ENCODE measurements around the gene MTPN.
A peak's percentile ranks its signal among the peaks of the same experiment; 100 is the strongest.

MTPN gene, protein sequence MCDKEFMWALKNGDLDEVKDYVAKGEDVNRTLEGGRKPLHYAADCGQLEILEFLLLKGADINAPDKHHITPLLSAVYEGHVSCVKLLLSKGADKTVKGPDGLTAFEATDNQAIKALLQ

DNA sequence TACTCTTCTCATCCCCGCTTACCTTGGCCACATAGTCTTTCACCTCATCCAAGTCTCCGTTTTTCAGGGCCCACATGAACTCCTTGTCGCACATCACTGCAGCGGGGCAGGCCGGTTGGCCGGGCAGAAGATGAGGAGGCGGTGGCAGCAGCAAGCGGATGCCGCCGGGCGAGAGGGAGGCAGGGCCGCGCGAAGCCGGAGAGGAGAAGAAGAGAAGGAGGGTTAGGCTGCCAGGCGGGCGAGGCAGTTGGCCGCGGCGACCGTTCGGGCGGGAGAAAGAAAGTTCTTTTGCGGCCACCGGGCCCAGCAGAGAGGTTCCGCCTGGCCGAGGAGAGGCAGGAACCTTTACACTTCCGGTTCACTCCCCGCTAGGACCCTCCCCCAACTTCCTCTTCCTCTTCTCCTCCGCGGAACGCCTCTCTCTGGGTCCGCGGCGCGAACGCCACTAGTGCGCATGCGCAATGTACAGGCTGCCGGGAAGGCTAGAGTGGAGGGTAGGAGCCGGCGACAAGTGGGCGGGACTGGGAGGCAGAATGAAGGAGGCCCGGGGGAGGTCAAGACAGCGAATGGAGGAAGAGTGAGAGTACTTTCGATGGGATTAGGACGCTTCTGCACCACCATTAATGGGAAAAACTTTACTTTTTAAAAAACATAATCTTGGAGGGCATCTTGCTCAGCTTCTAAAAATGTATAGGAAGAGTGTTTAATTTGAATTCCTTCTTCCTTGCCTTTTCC is at the start of gene MTPN:
TSS of gene MTPN (minus strand) at position 353 of the 735 bp plus-strand sequence. CDS start at position 94, 259 bp downstream.
- DNase-seq = peak; percentile 87 to 95 (median 94)

DNA sequence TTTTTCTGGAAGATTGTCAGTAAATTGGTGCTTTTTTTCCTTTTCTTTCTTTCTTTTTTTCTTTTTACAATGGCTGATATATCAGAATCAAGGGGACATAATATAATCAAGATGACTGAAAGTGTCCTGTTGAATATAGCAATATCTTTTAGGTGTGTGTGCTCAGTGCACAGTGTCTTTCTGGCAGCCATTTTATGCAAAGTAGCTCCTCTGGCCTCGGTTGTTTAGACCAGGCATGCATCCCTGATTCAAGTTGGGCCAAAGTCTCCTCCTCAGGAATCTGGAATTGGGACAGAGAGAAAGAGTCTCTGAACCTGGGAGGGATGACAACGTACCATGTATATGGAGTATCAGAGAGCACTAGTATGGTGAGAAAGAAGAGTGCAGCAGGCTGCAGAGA is 49.0 kb upstream of the MTPN start:
- no peak for DNase-seq

DNA sequence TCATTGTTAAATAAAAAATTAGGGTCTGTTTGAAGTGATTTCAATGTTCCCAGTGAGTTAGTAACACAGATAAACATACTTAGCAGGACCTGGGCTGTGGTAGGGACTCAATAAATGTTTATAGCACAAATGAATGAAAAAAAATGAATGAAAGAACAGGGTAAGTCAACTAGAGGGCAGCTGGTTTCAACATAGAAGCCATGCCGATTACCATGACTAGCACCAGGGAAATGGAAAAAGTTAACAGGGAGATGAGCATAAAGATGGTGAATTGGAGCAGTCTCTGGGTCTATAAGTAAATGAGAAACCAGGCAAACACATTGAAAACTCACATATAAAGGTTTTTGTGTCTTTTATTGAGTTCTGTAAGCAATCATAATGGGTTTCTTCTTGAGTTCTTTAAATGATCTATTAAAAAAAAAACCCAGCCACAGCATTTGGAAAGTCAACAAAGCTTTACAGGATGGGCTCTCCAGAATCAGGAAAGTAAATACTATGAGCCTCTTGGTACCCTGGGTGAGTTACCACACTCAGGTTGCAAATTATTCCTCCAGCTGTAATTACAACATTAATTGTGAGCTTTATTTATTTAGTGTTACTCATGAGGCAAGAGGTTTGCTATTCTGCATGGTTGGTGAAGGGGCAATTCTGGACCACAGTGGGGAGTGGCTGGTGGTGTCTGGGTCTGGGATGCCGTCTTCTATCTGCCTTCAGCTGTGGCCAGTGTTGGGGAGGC is 46.1 kb upstream of the MTPN start:
- DNase-seq = no peak

DNA sequence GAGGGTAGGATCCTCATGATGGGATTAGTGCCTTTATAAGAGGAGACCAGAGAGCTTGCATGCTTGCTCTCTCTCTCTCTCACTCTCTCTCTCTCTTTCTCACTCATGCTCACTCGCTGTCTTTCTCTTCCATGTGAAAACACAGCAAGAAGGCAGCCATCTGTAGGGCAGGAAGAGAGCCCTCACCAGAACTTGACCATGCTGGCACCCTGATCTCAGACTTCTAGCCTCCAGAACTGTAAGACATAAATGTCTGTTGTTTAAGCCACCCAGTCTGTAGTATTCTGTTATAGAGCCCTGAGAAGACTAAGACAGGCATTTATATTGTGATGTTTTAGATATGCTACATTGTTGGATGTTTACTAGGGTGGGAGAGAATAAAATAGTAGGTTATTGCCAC is 43.4 kb upstream of the MTPN start:
- no peak for DNase-seq

DNA sequence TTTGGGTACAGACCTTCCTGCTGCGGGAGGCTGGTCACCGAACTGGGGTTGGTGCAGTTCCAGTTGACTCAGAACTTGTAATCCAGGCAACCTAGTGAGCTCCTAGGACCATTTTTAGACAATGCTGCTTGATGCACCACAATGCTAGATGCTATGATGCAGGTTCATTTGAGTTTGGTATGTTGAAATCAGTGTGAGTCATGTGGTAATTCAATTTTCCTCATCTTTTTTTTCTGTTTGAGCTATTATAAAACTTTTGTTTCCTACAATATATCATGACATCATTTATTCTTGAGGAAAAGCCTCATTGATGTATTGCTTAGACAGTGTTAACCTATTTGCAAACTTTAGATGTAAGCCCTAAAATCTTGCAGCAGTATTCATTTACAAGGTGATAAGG is 40.9 kb upstream of the MTPN start:
- no peak for DNase-seq

DNA sequence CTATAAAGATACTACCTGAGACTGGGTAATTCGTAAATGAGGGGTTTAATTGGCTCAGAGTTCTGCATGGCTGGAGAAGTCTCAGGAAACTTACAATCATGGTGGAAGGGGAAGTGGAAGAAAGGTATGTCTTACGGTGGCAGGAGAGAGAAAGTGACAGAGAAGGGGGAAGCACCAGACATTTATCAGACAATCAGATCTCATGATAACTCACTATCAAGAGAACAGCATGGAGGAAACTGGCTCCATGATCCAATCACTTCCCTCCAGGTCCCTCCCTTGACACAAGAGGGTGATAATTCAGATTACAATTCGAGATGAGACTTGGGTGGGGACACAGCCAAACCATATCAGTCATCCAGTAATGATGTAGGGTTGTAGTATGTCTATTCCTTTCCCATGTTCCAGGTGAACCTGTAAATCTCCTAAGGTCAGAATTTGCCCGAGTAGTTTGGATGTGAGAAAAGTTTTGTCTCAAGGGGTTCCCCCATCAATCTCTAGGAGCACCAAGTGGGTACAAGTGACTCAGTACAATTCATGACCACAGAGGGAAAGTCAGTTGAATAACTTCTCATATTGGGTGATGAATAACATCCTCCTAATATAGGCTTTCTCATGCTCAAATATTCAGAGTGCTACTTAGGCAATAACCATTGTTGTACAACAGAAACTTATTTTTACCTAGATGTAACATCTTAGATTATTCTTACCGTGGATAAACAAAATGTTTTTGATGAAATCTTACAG is 39.7 kb upstream of the MTPN start:
- no peak for DNase-seq

DNA sequence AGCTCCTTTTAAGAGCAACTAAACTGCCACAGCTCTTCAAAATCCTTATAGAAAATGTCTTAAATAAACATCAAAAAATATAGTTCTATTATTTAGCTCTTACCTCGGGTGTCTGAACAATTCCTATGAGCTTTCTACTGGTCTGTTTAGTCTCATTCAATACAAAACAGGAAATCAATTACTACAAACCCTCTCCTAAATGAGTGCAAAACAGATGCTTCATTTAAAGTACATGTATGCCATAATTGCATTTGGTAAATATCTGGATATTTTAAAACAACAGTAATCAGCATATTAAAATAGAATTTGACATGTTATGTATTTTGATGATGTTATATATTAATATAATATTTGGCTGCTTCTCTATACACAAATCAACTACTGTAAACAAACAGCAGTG is 38.5 kb upstream of the MTPN start:
- no peak for DNase-seq

DNA sequence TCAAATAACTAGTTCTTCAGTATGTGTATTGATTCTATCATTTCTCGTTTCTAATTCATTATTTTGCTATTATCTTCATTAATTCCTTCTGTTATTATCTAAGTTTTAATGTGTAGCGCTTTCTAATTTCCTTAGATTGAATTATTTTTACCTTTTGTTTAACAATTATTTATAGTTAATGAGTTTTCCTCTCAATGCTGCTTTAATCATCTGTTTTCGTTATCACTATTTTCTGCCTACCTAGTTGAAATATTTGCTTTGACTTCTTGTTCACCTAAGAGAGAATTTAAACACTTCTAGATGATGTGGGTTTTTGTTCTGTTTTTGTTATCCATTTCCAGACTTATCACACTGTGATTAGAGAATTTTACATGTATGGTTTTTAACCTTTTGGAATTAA is 37.5 kb upstream of the MTPN start:
- no peak for DNase-seq

DNA sequence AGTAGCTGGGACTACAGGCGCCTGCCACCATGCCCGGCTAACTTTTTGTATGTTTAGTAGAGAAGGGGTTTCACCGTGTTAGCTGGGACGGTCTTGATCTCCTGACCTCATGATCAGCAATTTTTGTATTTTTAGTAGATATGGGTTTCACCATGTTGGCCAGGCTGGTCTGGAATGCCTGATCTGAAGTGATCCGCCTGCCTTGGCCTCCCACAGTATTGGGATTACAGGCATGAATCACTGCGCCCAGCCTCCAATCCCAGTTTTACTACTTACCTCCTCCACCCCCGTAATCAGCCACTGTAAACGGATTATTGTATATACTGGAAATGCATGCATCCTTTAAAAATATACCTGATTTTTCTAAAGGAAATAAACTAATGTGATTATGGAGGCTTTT is 35.1 kb upstream of the MTPN start:
- DNase-seq = no peak

DNA sequence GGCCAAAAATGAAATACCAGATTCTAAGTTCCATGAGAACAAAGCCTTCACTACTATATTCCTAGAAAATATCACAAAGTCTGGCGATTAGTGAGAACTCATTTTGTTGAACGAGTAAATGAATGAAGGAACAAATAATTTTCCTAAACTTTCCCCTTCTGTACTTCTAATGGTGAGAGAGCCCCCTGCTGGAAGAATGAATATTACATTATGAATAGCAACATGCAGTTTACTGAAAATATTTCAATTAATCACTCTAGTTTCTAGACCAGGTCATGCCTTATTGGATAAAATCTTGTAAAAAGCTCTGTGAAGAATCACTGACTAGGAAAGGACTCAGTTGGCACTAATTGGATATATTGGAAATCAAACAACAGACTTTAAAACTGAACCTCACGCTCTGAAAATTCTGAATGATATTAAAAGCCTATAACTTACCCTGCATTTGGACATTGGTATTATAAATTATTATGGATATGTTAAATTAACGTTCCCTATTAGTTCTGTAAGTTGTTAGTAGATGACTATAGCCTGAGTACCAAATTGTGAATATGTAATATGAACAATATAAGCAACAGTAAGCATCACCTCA is 32.4 kb upstream of the MTPN start:
- DNase-seq = no peak

DNA sequence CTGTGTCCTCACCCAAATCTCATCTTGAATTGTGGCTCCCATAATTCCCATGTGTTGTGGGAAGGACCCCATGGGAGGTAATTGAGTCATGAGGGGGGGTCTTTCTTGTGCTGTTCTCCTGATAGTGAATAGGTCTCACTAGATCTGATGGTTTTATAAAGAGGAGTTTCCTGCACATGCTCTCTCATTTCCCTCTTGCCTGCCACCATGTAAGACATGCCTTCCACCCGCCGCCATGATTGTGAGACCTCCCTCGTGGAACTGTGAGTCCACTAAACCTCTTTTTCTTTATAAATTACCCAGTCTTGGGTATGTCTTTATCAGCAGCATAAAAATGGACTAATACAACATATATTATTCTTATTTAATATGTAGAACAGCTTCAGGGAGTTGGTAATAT is 29.0 kb upstream of the MTPN start:
- no peak for DNase-seq

DNA sequence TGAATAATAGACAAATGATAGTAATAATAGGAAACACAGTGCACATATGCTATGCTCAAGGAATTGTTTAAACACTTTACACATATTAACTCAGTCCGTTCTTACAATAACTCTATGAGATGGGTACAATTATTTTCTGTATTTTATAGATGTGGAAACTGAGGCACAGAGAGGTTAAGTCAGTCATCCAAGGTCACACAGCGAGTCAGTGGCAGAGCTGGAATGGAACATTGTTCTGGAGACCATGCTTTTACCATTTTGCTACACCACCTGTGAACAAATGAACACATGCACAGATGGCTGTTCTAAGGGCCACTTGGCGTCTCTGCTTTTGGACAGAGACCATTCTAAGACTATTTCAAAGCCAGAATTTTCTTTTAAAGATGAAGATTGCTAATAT is 26.9 kb upstream of the MTPN start:
- no peak for DNase-seq

DNA sequence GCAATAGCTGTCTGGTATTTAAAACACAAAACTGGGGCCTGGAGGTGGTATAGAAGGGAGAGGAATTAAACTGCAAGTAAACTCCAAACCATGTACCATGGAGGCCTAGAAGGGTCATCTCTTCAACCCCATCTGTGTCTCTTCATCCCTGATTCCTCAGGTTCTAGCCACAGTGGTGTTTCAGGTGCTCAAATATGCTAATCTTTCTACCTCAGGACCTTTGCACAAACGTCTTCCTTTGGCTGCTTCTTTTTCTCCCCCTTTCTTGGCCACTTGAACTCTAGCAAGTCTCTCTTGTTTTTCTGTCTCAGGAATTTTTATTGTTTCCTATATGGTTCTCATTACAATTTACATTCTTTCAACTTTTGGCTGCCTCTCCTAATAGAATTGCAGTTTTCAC is 25.6 kb upstream of the MTPN start:
- DNase-seq = no peak

DNA sequence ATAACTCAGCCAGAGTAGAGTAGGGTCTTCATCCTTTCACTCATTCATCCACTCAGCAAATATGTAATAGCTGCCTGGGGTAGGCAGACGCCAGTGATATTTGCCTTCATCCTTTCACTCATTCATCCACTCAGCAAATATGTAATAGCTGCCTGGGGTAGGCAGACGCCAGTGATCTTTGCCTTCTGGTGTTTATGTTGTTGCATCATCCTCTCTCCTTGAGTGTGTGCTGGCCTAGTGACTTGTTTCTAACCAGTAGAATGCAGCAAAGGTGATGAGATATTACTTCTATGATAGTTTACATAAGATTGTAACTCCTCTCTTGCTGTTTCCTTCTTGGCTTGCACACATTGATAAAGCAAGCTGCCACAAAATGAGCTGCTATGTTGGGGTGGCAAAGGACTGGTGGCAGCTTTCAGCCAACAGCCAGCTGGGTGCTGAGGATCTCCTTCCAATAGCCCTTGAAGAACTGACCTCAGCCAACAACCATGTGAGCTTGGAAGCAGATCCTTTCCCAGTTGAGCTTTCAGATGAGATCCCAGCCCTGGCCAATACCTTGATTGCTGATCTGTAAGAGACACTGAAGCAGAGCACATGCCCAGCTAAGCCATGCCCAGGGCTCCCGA is 23.2 kb upstream of the MTPN start:
- DNase-seq = no peak

DNA sequence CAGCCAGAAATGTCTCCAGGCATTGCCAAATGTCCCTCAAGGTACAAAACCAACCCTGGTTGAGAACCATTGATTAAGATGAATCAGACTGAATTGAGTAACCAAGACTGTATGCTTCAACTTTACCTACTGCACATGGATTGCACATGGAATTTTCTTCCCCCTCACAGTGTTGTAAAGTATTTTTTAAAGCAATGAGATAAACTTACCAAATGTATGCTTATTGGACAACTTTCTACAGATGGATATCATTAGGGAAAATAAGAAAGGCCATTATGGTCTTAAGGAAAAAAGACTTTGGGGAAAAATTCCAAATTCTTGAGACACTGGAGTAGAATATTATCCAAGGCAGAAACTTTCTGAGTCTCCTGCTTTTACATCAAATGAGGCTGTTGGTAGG is 20.9 kb upstream of the MTPN start:
- no peak for DNase-seq

DNA sequence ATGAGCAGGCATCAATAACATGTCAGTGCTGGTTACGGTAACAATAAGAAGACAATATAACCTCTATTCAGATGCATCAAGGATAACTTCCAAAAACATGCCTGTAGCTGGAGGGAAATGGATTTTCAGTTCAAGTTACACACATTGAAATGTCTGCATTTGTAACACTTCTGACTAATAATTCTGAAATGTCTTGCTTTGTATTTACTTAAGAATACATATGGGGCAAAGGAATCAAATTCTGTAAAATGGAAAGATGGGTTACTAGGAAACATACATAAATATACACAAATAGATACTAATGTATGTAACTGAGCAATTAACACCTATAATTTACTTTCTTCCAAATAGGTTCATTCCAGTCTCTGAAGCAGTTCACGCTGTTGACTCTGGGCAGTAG is 18.6 kb upstream of the MTPN start:
- DNase-seq = no peak

DNA sequence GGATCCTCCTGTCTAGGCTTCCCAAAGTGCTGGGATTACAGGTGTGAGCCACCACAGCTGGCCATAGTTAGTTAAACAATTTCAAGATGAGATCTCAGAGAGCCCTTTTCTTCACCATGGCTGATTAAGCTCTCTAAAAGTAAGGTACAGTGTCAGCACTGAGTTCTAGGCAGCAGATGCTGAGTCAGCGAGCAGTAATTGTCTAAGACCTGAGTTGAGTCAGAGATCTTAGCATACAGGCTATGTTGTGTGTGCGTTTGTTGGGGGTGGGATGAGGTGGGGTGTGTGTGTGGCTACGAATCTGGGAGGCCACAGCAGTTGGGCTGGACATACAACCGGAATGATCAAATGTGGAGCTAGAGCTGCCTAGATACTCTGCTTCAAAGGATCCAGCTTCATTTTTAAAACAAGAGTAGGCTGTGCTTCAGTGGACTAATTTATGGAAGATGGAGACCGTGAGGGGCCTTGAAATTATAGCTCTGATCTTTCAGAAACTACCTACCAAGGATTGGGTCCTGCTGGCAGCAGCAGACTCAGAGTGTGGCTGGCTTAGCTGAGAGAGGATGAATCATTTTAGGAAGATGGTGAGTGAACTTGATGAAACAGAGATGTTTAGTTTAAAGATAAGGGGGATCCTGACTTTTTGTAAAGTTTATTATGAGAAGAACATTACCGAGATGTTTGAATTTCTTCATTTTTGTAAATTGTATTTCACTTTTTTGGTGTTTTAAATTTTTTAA is 17.5 kb upstream of the MTPN start:
- no peak for DNase-seq

DNA sequence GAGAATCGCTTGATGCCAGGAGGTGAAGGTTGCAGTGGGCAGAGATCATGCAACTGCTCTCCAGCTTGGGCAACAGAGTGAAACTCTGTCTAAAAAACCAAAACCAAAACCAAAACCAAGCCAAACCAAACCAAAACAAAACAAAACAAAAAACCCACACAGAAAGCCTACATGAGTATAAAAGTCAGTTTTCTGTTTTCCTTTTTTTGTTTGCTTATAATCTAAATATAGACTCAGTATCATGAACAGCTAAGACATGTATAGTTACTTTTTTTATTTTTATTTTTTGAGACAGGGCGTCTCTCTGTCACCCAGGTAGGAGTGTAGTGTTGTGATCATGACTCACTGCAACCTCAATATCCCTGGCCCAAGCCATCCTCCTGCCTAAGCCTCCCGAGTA is 16.8 kb upstream of the MTPN start:
- DNase-seq = no peak

DNA sequence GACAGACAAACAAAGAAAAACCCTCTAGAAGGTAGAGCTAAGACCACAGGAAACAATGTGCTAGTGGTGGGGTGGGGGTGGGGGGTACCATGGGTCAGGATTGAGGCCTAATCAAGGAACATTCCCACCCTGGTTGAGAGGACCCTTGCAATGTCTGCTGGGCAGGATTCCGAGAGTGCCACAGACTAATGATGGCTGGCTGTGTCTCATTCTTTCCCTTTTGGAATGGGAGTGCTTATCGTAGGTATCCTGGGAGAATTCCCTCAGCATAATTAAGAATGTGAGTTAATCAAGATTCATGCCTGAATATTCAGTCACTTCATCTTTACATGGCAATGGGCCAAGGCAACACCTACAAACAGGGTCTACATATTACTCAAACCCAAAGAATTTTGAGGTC is 14.7 kb upstream of the MTPN start:
- DNase-seq = no peak

DNA sequence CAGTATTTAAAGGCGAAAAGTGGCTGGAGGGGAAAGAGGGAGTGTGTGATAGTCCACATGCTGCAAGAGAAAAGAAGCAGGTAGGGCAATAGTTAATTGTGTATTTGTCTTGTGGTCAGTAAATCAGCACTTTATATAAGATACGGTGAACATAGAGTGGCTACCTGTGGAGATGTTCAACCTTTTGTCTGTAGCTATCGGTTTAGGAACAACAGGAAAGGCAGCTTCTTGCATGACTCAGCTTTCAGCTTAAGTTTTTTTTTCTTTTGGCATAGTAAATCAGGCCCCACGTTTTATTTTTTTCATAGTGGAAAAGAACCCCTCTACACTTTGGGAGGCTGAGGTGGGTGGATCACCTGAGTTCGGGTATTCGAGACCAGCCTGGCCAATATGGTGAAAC is 14.2 kb upstream of the MTPN start:
- no peak for DNase-seq

DNA sequence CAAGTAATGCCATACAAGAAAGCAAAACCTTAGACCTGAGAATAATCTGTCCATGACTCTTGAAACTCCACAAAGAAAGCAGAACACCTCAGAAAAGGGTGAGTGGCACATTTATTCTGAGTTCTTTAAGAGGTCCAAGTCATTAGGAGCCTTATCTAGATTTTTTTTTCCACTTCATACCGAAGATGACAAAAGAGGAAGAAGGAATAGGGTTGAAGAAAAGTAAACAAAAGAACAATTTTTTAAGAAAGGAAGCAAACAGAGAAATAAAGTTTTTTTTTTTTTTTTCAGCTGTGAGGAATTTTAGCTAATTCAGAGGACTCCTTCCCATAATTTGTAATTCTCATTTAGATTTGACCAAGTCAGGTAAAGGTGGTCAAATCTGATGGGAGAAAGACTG is 13.1 kb upstream of the MTPN start:
- DNase-seq = no peak
